GM18508 (cell line): ENCODE data around the gene PTPRN2.

ENCODE experiments used
- ATAC-seq: cut with Tn5 transposase; IDR thresholded peaks from one replicate; pipeline ENCODE4 v1.9.1; 2021; ENCODE audit warnings: moderate number of reproducible peaks; ENCODE audit not compliant: insufficient read depth, unreplicated experiment

PTPRN2 gene

DNA sequence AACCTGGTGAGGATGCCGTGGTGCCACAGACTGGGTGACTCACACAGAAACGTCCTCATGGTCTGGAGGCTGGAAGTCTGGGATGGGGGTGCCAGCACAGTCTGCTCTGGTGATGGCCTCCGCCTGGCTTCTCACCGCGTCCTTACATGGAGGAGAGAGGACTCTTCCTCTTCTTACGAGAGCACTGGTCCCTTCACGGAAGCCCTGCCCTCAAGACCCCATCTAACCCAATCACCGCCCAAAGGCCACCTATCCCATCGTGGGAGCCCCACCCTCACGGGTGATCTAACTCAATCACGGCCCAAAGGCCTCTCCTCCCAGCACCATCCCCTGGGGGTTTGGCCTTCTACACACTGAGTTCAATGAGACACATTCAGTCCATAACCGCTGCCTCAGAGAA, 137.7 kb downstream of the PTPRN2 start:
- no peak for ATAC-seq

DNA sequence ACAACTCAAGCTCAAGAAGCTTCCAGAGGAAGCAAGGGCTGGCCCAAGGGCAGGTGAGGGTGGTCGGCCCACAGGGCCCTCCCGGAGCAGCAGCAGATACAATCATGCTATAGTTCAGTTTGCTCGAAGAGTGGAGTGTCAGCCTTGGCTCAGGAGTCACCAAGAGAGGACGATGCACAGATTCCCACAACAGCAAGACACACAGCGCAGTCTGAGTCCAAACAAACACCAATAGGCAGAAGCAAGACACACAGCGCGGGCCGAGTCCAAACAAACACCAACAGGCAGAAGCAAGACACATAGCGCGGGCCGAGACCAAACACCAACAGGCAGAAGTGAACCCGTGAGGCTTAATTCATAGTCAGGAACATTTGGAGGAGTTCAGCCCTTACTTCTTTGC, 138.4 kb downstream of the PTPRN2 start:
- no peak for ATAC-seq

DNA sequence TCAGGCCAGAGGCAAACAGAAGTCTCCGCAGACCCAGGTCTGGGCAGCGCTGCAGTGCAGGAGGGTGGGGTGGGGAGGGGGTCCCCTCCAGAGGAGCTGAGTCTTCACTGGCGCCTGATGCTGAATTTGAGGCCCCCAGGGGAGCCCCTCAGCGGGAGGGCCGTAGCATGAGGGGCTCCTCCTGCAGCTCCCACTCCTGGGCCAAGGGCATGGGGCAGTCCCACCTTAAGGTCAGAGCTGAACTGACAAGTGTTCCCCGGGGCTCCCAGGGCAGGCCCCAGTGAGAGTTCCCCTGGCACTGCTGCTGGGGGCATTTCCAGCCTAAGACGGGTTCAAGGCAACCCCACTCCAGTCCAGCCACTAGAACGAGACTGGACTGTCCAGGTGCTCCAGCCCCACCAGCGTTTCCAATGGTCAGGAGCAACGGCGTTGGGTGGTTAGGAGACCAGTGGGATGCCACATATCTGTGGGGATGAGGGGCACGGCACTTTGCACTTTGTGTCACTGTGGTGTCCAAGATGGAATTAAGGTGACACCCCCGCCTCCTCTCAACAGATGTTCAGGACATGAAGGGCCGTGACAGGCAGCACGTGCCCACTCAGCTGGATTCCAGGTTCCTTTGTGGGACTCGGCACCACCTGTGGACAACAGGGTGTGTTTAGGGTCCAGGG, 139.1 kb downstream of the PTPRN2 start:
- ATAC-seq: no peak

DNA sequence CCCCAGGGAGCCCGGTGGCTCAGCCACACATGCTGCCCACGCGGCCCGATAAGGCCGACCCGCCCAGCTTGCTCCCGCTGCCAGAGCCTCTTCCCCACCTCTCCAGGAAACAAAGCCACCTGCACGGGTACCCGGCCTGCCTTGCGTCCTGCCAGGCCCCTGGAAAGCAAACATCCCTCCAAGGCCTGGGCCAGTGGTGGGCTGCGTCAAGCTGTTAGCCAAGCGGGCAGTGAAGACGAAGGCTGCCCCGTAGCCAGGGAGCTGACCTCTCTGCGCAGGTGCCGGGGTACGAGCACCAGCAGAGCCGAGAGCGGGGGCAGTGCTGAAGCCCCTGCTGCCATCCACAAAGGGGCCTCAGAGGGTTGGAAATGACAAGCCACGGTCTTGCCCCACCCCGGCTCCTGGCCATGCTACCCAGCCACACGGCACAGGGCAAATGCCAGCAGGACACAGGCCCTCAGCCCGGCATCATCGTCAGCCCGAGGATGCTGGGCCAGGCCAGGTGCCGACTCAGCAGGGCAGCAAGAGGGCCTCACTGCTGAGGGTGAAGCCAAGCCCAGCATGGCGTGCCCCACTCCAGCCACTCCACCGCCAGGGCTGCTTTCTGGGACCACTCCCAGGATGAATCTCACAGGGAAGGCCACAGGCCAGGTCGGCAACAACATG, 140.0 kb downstream of the PTPRN2 start:
- ATAC-seq: no peak

DNA sequence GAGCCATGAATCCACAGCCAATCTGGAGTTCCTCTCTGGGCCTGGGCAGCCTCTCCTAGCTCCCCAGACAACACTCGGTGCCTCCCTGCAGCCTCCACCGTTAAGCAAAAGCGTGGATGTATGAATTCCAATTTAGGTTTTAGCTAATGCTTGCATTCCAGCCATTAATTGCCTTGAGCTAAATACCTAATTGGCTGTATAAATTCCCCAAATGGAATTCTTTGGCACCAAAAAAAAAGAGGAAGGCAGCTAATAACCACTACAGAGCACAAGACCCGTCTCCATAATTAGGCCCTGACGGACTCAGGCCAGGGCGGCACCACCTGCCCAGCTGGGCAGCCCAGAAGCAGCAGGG, 140.5 kb downstream of the PTPRN2 start:
- no peak for ATAC-seq

DNA sequence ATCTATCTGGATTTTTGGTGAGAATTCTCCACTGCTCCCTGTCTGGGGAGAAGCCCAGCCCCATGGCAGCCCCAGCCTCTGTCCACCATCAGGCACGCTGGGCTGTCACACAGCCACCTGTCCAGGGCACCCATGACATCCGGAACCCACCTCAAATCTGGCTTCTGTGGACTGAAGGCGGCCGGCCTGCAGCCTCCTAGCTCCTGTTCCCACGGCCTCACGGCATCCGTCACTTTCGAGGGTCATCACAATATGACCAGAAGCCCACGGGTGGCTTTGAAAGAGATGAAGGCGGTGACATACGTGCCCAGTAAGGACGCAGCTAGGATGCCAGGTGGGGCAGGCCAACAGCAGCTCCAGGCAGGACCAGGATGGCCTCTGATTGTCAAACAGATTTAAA, 140.9 kb downstream of the PTPRN2 start:
- no peak for ATAC-seq

DNA sequence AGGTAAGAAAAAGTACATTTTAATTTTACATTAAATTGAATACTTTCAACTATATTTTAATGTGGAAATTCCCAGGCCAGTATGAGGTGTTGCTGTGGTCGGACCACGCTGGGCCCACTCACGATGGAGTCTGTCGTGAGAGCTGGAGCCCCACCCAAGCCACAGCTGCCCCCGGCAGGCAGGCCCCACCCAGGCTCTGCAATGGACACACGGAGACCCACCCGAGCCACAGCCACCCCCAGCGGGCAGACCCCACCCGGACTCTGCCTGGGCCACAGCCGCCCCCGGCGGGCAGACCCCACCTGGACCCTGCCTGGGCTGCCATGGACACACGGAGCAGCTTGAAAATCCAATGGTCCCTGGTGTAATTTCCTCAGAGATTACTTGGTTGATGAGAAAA, 141.3 kb downstream of the PTPRN2 start:
- no peak for ATAC-seq

DNA sequence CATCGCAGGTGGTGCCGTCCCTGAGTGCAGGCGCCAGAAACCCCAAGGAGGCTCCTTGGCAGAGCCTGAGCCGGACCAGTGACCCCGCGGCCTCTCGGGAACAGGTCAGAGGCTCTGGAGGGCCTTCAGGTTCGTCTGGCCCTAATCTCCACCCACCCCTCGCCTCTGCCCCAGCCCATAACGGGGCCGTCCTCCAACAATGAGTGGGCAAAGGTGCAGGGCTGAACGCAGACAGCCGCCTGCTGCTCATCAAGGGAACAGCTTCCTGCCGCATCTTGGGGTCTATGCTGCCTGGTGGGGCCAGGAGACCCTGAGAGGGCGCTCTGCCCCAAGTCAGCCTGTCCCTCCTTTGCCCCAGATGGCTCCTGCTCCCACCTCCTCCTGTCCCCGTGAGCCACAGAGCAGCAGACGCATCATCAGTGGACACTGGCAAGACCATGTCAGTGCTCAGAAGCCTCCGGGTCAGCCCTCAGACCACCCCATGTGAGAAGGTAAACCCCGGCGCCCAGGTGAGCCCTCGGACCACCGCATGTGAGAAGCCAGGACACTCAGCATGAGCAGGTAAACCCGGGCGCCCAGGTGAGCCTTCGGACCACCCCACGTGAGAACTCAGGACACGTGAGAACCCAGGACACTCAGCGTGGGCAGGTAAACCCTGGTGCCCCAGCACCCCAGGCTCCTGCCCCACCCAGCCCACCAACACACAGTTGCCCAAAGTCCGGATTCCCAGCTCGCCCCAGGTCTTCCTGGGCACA, 142.0 kb downstream of the PTPRN2 start:
- no peak for ATAC-seq

DNA sequence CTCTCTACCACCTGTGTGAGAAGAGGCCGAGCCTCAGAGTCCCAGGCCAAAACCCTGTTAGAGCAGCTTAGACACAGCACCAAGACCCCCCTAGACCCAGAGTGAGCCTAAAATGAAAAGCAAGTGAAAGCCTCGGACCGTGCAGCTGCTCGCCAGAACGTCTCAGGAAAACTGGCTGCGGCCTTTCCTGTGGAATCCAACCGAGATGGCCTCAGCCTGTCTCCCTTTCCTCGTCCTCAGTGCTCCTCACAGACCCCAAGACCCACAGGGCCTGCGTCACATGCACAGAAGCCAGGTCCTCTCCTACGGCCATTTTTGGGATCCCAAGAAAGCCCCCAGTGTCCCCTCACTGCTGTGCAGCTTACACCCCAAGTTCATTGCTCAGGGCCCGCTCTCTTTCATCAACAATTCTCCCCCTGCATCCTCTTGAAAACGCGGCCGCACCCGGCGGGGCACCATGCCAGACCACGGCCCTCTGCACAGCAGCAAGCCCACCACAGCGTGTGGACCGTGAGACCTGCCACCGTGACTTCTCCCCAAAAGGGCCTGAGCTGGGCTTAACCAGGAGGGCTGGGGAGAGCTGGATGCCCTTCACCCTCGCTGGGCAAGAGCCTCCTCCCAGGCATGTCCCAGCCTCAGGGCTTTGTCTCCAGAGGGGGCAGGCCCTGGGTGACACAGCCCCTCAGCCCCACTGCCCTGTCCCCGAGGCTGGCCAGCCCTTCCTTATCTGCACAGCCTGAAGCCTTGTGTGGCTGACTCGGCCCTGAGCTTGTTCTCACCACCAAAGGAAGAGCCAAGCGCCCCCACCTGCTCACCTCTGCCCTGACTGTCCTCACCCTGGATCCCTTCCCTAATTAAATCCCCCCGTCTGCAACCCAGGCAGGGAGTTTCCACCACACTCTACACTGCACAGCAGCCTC, 142.9 kb downstream of the PTPRN2 start:
- ATAC-seq: no peak

DNA sequence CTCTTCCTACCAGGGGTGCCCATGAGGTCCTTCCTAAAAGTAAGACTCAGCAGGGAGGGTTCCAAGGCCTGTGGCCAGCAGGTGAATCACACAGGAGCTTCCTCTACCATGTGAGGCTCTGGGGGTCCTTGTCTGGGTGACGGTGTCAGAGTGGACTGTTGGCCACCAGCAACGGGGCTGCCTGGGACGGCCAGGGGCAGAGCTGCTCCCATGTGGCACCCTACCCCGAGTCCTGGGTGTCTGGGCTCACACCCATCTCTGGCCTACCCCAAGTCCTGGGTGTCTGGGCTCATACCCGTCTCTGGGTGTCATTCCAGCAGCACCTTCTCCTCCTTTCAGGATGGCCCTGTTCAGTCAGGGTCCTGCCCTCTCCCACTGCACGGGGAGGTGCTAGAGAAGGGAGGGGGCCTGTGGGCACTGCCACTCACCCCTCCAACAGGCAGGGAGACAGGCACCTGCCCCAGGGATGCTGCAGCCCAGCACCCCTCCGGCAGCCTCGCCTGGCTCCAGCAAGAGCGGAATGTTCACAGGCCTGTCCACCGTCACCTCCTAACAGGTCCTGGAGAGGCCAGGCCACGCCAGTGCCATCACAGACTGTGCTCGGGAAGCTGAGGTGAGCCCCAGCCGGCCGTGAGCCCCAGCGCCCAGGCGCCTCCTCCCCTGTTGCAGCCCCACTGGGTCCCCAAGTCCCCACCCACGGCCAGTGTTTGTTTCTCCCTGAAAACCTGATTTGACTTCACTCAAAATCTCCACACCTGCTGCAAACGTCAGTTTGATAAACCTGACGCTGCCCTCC, 143.7 kb downstream of the PTPRN2 start:
- no peak for ATAC-seq

DNA sequence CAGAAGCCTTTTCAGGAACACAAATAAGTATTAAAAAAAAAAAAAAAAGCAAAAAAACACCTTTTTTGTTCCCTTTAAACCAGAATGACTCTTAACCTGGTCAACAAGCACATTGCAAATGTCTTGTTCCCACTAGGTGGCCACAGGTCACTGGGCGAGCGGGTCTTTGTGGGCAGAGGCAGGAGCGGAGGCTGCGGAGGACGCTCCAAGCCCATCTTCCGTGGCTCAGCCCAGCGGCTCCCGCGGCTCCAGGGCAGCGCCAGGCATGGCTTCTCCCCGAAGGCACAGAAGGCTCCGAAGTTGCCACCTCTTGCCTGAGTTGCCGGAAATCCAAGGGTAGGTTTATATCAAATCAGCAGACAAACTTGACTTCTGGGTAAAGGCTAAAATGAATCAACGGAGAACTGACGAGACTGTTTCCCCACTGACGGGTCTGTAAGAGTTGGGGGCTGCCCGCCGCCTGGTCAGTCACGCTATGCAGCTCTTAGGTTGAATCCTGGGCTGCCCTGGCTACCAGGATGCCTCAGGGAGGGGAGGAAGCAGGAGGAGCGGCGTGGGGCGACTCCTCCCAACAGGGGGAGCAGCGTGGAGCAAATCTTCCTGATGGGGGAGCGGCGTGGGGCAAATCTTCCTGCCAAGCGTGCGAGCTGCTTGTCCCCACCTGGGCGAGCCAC, 144.5 kb downstream of the PTPRN2 start:
- no peak for ATAC-seq

DNA sequence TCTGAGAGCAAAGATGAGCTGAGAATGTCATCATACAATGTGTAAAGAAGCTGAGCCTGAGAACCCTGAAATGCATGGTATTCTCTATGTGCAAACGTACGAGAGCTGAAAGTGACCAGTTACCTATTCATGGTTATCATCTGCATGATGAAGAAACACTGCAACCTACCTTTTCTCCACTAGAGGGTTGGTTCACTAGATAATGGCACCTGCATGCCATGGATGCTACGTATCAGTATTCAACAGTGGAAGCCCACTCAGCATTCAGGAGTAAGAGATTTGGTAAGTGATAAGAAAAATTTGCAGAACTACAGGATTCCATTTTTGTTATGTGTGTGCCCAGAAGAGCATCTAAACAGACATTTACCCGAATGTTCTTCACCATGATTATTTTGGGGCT, 145.4 kb downstream of the PTPRN2 start:
- no peak for ATAC-seq

DNA sequence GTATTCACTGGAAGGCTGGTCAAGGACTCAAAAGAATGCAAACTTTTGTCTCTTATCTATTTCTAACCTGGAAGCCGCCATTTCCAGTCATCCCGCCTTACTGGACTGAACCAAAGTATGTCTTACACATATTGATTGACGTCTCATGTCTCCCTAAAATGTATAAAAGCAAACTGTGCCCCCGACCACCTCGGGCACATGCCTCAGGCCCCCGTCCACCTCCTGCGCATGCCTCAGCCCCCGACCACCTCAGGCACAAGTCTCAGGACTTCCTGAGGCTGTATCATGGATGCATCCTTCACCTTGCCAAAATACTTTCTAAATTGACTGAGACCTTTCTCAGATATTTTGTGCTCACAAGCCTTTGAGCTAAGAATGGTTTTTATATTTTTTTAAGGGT, 148.6 kb downstream of the PTPRN2 start:
- ATAC-seq: no peak

DNA sequence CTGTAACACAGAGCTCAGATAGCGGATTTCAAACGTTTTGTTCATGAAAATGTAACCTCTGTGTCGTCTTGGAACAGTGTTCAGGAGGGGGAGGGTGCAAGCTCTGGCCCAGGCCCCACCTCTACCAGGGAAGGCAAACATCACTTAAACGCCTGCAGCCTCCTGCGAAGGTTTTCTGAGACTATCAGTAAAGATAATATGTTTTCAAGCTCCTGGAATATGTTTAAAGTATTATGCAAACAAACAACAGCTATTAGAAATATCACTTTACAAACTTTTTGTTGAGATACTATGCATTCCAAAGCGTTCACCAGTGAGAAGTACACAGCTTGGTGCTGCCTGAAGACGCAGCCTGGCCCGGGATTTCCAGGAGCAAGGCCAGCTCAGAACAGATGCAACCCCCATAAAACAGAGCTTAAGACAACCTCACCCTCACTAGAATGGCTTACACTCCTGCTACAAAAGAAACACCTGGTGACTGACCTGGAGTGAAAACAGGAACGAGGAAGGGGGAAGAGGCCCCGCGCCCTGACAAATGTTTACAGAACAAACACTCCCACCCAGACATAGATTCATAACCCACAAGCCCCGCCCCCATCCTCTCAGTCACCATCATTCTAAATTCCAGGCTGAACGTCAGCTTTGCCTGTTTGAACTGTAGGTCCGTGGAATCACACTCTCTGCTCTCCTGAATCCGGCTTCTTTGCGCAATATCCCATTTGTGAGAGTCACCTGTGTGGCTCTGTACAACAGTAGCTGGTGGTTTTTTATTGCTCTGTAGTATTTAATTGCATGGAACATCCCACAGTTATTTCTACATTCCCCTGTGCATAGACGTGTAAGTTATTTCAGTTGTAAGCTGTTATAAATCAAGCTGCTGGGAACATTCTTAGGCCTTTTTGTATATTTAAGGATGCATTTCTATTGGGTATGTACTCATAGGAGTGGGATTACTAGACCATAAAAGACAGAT, 155.0 kb downstream of the PTPRN2 start:
- no peak for ATAC-seq

DNA sequence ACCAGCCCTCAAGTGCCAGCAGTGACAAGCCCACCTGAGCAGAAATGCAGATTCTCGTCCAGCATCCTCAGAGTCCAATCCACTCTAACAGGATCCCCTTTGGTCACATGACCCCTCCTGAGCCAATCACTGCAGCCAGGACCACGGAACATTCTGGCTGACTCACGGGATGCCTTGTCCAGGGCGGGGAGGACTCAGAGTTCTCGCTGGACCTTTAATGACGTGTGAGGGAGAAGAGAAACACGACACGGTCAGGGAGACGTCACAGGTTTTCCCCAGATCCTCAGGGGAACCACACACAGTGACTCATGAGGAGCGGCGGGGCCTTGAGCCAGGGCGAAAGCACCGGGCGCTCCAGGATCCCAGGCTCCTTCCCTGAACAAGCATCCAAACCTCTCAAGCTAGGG, 155.7 kb downstream of the PTPRN2 start:
- ATAC-seq: no peak

DNA sequence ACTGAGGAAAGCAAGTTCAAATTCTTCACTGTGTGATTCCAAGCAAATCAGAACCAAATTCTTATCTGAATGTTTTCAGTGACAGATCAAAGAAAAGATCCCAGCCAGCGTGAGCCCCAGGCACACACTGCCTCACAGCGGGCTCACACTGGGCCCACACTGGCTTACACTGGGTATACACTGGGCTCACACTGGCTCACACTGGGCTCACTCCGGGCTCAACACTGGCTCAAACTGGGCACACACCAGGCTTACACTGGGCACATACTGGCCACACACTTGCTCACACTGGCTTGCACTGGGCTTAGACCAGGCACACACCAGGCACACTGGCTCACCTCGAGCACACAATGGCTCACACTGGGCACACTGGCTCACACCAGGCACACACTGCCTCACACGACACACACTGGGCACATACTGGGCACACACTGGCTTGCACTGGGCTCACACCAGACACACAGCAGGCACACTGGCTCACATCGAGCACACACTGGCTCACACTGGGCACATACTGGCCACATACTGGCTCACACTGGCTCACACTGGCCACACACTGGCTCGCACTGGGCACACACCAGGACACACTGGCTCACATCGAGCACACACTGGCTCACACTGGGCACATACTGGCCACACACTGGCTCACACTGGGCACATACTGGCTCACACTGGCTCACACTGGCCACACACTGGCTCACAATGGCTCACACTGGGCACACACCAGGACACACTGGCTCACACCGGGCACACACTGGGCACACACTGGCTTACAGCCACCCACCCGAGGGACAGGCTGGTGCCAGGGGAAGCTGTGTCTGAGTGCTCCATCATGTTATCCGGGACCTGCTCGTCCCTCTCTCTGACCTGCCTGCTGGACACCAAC, 156.3 kb downstream of the PTPRN2 start:
- no peak for ATAC-seq

DNA sequence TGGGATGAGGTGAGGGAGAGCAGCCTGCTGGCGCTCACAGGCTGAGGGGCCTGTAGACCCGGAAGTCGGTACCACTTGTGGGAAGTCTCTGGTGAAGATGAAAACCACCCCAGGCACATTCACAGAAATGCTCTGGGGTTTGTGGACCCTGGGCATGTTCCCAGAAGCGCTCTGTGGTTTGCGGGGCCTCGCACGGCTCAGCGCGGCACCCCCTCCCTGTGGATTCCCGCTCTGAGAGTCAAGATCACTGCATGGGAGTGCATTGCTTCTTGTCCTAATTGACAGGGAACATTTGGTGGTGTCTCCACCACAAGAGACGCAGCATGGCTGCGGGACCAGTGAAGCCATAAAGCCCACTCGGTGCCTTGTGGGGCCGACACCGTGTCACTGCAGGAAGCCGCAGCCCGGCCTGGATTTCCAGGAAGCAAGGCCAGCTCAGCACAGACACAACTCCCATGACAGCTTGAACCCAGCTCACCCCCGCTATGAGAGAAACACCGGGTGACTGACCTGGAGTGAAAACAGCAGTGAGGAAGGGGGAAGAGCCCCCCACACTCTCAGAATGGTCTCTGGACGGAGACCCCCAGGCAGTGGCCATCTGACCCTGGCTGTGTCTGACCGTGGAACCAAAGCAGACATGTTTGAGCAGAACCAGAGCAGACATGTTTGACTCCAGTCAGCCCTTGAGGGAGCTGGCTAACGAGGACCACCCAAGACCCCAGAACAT, 157.2 kb downstream of the PTPRN2 start:
- ATAC-seq: no peak
